NB4 (cell line): Measurements from ENCODE around the gene HADHA.

Experiments used
- CTCF ChIP-seq: IDR thresholded peaks from one replicate; pipeline ENCODE4 v1.5.1; 2012; ENCODE audit warnings: low read depth, low read length
- POLR2A ChIP-seq: IDR thresholded peaks from 2 replicates; pipeline ENCODE4 v1.6.1; 2011; ENCODE audit warnings: mild to moderate bottlenecking; ENCODE audit not compliant: insufficient read length; ENCODE audit errors: extremely low read depth

GRCh38 chr2:26164641-26165211, 79.7 kb downstream of the HADHA start:
- no peak for TF ChIP-seq CTCF
- TF ChIP-seq POLR2A, result no peak
